ENCODE data around the gene NPTN. TPM values are rescaled to one million over a fixed set of nuclear protein-coding genes. Genes with fewer than 3 reads are reported as not detected.

NPTN gene
- total RNA-seq, 5 donors from 2014 or later (not counting 1 experiment from before 2014, with no cell fraction given): 24.7 to 34.9 (median 33.1) TPM

DNA sequence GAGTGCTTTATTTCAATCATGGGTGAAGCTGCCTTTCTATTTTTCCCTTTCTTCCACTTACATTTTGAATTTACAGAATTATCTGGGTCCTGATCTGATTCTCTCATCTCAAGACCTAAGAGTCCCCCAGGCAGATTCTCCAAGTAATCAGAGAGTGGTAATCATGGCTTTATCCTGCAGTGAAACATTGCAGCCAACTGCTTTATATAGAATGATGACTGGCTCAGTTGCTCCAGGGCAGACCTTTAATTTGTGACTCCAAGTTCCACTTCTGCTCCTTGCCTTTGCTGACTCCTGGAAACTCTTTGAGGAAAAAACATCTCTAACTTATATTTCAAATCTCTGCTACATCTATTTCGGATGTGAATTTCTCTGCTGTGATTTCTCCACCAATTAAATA, 25.5 kb upstream of the NPTN start:
- POLR2A ChIA-PET: no interaction called here
- Histone ChIP-seq H3K4me3 (ENCODE audit: control insufficient read depth in 1 of 2, extremely low read depth in 1 of 2, low read length in 1 of 2) (no peak overlapping the region), H3K4me1 (ENCODE audit: control insufficient read depth in 1 of 2, extremely low read depth in 1 of 2, insufficient read depth in 2 of 2, low read length in 2 of 2) (no peaks in the 10 kb centered on the region), H3K27ac (ENCODE audit: low read length) (no peak overlapping the region), H3K36me3 (ENCODE audit: control insufficient read depth in 2 of 2, extremely low read depth in 1 of 2, insufficient read depth in 1 of 2, low read length in 1 of 2) (no peaks in the 10 kb centered on the region), H3K27me3 (replicated peaks in 1 of 2; ENCODE audit: control insufficient read depth in 2 of 2, extremely low read depth in 1 of 2, insufficient read depth in 2 of 2, low read length in 1 of 2) (peaks cover 0 to 8% of the 10 kb centered on the region in 2 experiments), H3K9me3 (no peaks in the 10 kb centered on the region)
- Mint-ChIP-seq H3K9me3 (peaks cover 0 to 7% (median 1%) of the 10 kb centered on the region in 3 donors), H3K36me3 (peaks cover 4% of the 10 kb centered on the region), H3K27ac (no peak overlapping the region), H3K4me1 (peaks cover 7 to 10% (median 9%) of the 10 kb centered on the region in 3 donors), H3K4me3 (no peak overlapping the region), H3K27me3 (peaks cover 32 to 33% of the 10 kb centered on the region in 2 donors)
- DNase-seq (no peak), ATAC-seq (replicated peaks in 1 of 4) (no peak)
- no CpG with 5 or more reads among the region's 1 CpG for WGBS (ENCODE audit: insufficient coverage)
- CTCF ChIA-PET: no interaction called here

DNA sequence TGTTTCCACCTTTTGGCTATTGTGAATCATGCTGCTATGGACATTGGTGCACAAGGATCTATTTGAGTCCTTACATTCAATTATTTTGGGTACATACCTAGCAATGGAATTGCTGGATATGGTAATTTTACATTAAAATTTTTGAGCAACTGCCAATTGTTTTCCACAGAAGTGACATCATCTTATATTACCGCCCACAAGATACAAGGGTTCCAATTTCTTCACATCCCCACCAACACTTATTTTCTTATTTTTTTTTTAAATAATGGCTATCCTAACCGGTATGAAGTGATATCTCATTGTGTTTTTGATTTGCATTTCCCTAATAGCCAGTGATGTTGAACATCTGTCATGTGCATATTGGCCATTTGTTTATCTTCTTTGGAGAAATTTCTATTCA, 22.5 kb upstream of the NPTN start:
- Mint-ChIP-seq H3K9me3 (no peaks in the 10 kb centered on the region), H3K4me3 (no peak overlapping the region), H3K36me3 (no peaks in the 10 kb centered on the region), H3K27ac (no peak overlapping the region), H3K27me3 (peaks cover 34 to 35% of the 10 kb centered on the region in 2 donors), H3K4me1 (peaks cover 7 to 10% (median 9%) of the 10 kb centered on the region in 3 donors)
- CTCF ChIA-PET: no interaction called here
- Histone ChIP-seq H3K36me3 (ENCODE audit: control insufficient read depth in 2 of 2, extremely low read depth in 1 of 2, insufficient read depth in 1 of 2, low read length in 1 of 2) (no peaks in the 10 kb centered on the region), H3K27me3 (replicated peaks in 1 of 2; ENCODE audit: control insufficient read depth in 2 of 2, extremely low read depth in 1 of 2, insufficient read depth in 2 of 2, low read length in 1 of 2) (peaks cover 0 to 10% of the 10 kb centered on the region in 2 experiments), H3K9me3 (no peaks in the 10 kb centered on the region), H3K4me3 (ENCODE audit: control insufficient read depth in 1 of 2, extremely low read depth in 1 of 2, low read length in 1 of 2) (no peak overlapping the region), H3K4me1 (ENCODE audit: control insufficient read depth in 1 of 2, extremely low read depth in 1 of 2, insufficient read depth in 2 of 2, low read length in 2 of 2) (no peaks in the 10 kb centered on the region), H3K27ac (ENCODE audit: low read length) (no peak overlapping the region)
- DNase-seq (no peak), ATAC-seq (replicated peaks in 1 of 4) (no peak)
- no CpG with 5 or more reads among the region's 2 CpGs for WGBS (ENCODE audit: insufficient coverage)
- POLR2A ChIA-PET: no interaction called here

DNA sequence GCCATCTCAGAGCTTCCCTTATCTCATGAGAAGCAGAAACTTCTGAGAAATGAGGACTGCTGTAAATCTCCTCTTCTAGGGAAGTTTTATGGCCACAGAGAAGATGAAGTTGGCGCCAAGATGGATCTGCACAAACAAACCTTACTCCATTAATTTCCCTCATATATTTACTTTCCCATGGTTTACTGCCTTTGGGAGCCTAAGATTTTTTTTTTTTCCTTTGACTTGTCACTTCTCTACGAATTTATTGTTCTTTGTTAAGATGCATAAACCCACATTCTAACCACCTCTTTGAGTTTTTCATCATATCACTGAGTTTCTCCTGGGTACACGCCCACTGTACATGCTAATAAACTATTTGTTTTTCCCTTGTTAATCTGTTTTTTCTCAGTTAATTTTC, 21.5 kb upstream of the NPTN start:
- Mint-ChIP-seq H3K9me3 (no peaks in the 10 kb centered on the region), H3K4me3 (no peak overlapping the region), H3K27me3 (peaks cover 35 to 38% of the 10 kb centered on the region in 2 donors), H3K36me3 (no peaks in the 10 kb centered on the region), H3K27ac (no peak overlapping the region), H3K4me1 (peaks cover 0 to 2% (median 1%) of the 10 kb centered on the region in 3 donors)
- DNase-seq (no peak), ATAC-seq (replicated peaks in 1 of 4) (no peak)
- whole genome bisulfite sequencing (ENCODE audit: insufficient coverage): no CpG with 5 or more reads among the region's 3 CpGs
- Histone ChIP-seq H3K4me1 (ENCODE audit: control insufficient read depth in 1 of 2, extremely low read depth in 1 of 2, insufficient read depth in 2 of 2, low read length in 2 of 2) (no peaks in the 10 kb centered on the region), H3K4me3 (ENCODE audit: control insufficient read depth in 1 of 2, extremely low read depth in 1 of 2, low read length in 1 of 2) (no peak overlapping the region), H3K9me3 (no peaks in the 10 kb centered on the region), H3K27me3 (replicated peaks in 1 of 2; ENCODE audit: control insufficient read depth in 2 of 2, extremely low read depth in 1 of 2, insufficient read depth in 2 of 2, low read length in 1 of 2) (peaks cover 0 to 15% of the 10 kb centered on the region in 2 experiments), H3K27ac (ENCODE audit: low read length) (no peak overlapping the region), H3K36me3 (ENCODE audit: control insufficient read depth in 2 of 2, extremely low read depth in 1 of 2, insufficient read depth in 1 of 2, low read length in 1 of 2) (no peaks in the 10 kb centered on the region)
- POLR2A ChIA-PET: no interaction called here
- CTCF ChIA-PET: interaction anchor here in 1 of 2 donors (0.7 kb wide), 1 partner anchor 223 kb away, joined by 3 read pairs; no protein-coding TSS in a partner anchor

DNA sequence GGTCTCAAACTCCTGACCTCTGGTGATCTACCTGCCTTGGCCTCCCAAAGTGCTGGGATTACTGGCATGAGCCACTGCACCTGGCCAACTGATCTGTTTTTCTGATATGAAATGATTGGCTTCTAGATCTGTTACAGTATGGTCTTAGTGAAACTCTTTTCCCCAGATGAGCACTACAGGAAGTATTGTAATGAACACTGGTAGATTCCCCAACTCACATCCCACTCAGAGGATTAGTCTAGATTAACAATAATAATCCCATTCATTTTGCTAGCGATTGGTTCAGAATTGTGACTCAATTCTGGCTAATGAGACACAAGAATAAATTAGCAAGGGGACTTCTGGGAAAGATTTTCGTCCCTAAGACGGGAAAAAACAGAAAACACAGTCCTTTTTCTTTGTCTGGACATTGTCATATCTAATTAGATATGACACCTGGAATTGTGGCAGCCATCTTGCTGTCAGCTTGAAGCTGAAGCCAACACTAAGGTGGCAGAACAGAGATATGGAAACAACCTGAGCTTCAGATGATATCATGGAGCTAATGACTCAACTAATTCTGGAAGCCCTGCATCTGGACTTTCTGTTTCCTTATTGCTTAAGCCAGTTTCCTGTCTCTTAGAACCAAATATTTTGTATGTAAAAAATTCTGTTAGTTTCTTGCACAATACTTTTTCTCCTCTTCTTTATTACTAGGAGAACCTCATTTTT, 17.4 kb upstream of the NPTN start:
- H3K9me3 ChIP-seq: no peaks in the 10 kb centered on the region
- H3K27ac ChIP-seq (ENCODE audit: low read length): no peak overlapping the region
- H3K27me3 ChIP-seq (replicated peaks in 1 of 2; ENCODE audit: control insufficient read depth in 2 of 2, extremely low read depth in 1 of 2, insufficient read depth in 2 of 2, low read length in 1 of 2): peaks cover 0 to 19% of the 10 kb centered on the region in 2 experiments
- no peak overlapping the region for H3K27ac Mint-ChIP-seq
- DNase-seq (no peak), ATAC-seq (replicated peaks in 1 of 4) (no peak)
- no peak overlapping the region for H3K4me3 Mint-ChIP-seq
- no peaks in the 10 kb centered on the region for H3K4me1 ChIP-seq (ENCODE audit: control insufficient read depth in 1 of 2, extremely low read depth in 1 of 2, insufficient read depth in 2 of 2, low read length in 2 of 2)
- H3K9me3 Mint-ChIP-seq: no peaks in the 10 kb centered on the region
- 0% methylated on average over 1 of the region's 3 CpGs for WGBS (ENCODE audit: insufficient coverage)
- no peaks in the 10 kb centered on the region for H3K36me3 Mint-ChIP-seq
- no peaks in the 10 kb centered on the region for H3K36me3 ChIP-seq (ENCODE audit: control insufficient read depth in 2 of 2, extremely low read depth in 1 of 2, insufficient read depth in 1 of 2, low read length in 1 of 2)
- POLR2A ChIA-PET: no interaction called here
- CTCF ChIA-PET: interaction anchor here in 1 of 2 donors (2.0 kb wide), 1 partner anchor 14 kb away, joined by 5 read pairs; no protein-coding TSS in a partner anchor
- H3K27me3 Mint-ChIP-seq: peaks cover 36 to 47% of the 10 kb centered on the region in 2 donors
- H3K4me1 Mint-ChIP-seq: no peaks in the 10 kb centered on the region
- H3K4me3 ChIP-seq (ENCODE audit: control insufficient read depth in 1 of 2, extremely low read depth in 1 of 2, low read length in 1 of 2): no peak overlapping the region

DNA sequence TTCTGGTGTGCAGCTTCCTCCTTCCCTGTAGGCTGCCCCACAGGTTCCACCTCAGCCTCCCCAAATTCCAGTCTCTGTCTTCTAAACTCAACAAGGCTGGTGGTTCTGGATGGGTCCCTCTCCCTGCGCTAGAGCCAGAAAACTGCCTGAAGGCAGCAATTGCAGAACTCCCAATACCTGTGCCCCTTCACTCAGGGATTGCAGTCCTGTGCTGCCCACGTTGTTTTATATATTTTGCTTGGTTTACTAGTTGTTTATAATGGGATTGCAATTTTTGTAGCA, 14.8 kb upstream of the NPTN start:
- H3K4me1 ChIP-seq (ENCODE audit: control insufficient read depth in 1 of 2, extremely low read depth in 1 of 2, insufficient read depth in 2 of 2, low read length in 2 of 2): no peaks in the 10 kb centered on the region
- DNase-seq (no peak), ATAC-seq (replicated peaks in 1 of 4) (no peak)
- H3K9me3 Mint-ChIP-seq: no peaks in the 10 kb centered on the region
- H3K4me3 ChIP-seq (ENCODE audit: control insufficient read depth in 1 of 2, extremely low read depth in 1 of 2, low read length in 1 of 2): no peak overlapping the region
- H3K27ac Mint-ChIP-seq: no peak overlapping the region
- H3K4me1 Mint-ChIP-seq: no peaks in the 10 kb centered on the region
- H3K36me3 Mint-ChIP-seq: no peaks in the 10 kb centered on the region
- H3K27me3 Mint-ChIP-seq: peaks cover 30 to 38% of the 10 kb centered on the region in 2 donors
- no peaks in the 10 kb centered on the region for H3K9me3 ChIP-seq
- H3K27me3 ChIP-seq (replicated peaks in 1 of 2; ENCODE audit: control insufficient read depth in 2 of 2, extremely low read depth in 1 of 2, insufficient read depth in 2 of 2, low read length in 1 of 2): peaks cover 0 to 13% of the 10 kb centered on the region in 2 experiments
- no peak overlapping the region for H3K4me3 Mint-ChIP-seq
- no peaks in the 10 kb centered on the region for H3K36me3 ChIP-seq (ENCODE audit: control insufficient read depth in 2 of 2, extremely low read depth in 1 of 2, insufficient read depth in 1 of 2, low read length in 1 of 2)
- H3K27ac ChIP-seq (ENCODE audit: low read length): no peak overlapping the region
- CTCF ChIA-PET: no interaction called here
- POLR2A ChIA-PET: no interaction called here
- no CpG with 5 or more reads among the region's 2 CpGs for WGBS (ENCODE audit: insufficient coverage)

DNA sequence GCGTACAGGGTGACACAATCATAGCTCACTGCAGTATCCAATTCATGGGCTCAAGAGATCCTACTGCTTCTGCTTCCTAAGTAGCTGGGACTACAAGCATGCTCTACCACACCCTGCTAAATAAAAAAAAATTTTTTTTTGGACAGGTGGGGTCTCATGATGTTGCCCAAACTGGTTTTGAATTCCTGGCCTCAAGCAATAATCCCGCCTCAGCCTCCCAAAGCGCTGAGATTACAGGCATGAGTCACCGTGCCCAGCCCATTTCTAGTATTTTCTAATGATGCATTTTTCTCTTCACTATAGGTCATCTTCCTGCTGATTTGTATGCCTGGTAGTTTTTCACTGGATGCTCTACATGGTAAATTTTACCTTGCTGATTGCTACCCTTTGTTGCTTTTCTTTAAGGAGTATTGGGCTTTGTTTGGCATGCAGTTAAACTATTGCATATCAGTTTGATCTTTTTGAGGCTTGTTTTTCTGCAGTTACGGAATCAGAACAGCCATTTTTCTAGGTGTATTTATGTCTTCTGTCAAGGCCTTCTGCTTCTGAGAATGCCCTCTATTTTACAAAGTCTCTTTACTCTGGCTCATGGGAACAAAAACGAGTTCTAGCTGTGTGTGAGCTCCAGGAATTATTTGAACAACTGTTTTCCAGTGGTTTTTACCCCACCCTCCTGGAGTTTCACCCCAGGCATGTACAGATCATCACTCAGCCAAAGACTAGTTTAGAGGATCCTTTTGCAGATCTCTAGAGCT, 14.2 kb upstream of the NPTN start:
- Mint-ChIP-seq H3K27ac (no peak overlapping the region), H3K36me3 (no peaks in the 10 kb centered on the region), H3K4me1 (no peaks in the 10 kb centered on the region), H3K4me3 (no peak overlapping the region), H3K9me3 (no peaks in the 10 kb centered on the region), H3K27me3 (peaks cover 30 to 36% of the 10 kb centered on the region in 2 donors)
- H3K27ac ChIP-seq (ENCODE audit: low read length): no peak overlapping the region
- H3K4me1 ChIP-seq (ENCODE audit: control insufficient read depth in 1 of 2, extremely low read depth in 1 of 2, insufficient read depth in 2 of 2, low read length in 2 of 2): no peaks in the 10 kb centered on the region
- no peak for ATAC-seq (replicated peaks in 1 of 4)
- H3K9me3 ChIP-seq: no peaks in the 10 kb centered on the region
- 78% methylated on average over 5 of the region's 6 CpGs for WGBS (ENCODE audit: insufficient coverage)
- peaks cover 0 to 13% of the 10 kb centered on the region in 2 experiments for H3K27me3 ChIP-seq (replicated peaks in 1 of 2; ENCODE audit: control insufficient read depth in 2 of 2, extremely low read depth in 1 of 2, insufficient read depth in 2 of 2, low read length in 1 of 2)
- no peak for DNase-seq
- ChIA-PET CTCF (interaction anchor here in 1 of 2 donors (0.6 kb wide), 1 partner anchor 52 kb away, joined by 3 read pairs; no protein-coding TSS in a partner anchor), POLR2A (interaction anchor here in 1 of 2 donors (0.7 kb wide), 1 partner anchor 145 kb away, joined by 8 read pairs; no protein-coding TSS in a partner anchor)
- H3K36me3 ChIP-seq (ENCODE audit: control insufficient read depth in 2 of 2, extremely low read depth in 1 of 2, insufficient read depth in 1 of 2, low read length in 1 of 2): no peaks in the 10 kb centered on the region
- no peak overlapping the region for H3K4me3 ChIP-seq (ENCODE audit: control insufficient read depth in 1 of 2, extremely low read depth in 1 of 2, low read length in 1 of 2)

Data from T-cell (primary cell).